ENCODE measurements around the gene OPCML. TPM values are rescaled to one million over a fixed set of nuclear protein-coding genes. Genes with fewer than 3 reads are reported as not detected.

OPCML gene
- total and polyA plus RNA-seq, 2 of the 13 experiments (the other 11 are each of a cell fraction or from before 2014, with no cell fraction given), result not detected

DNA sequence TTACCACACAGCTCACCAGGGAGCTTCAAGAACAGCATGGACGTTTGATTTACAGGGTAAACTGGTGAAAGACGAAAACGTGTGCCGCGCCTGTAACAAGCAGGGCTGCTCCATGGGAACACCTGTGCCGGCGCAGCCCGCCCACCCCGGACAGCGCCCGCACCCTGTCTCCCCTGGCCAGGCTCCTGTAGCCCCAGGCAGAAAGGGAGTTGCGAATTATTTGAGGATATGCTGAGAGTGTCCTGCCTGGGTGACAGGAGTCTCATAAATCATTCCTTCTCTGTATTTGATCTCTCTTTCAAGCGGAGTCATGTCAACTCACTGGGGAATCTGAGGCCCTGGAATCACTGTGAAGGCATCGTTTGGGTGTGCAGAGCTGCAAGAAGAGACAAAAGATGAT lies 804.3 kb downstream of the OPCML start:
- DNase-seq (ENCODE audit: low spot score), result no peak
- in situ Hi-C loops (cut with HindIII; ENCODE audit: extremely low pct_ligation_motif_present, low pct_unique_long_range_greater_than_20kb), result no loop called here
- ChIA-PET CTCF (ENCODE audit: low intra/inter-chr PET ratio, low total read pairs) (no interaction called here), POLR2A (no interaction called here)
- Histone ChIP-seq H3K79me2 (ENCODE audit: insufficient read depth, low read length) (no peaks in the 10 kb centered on the region), H3K9me3 (ENCODE audit: low read length) (peaks cover 84% of the 10 kb centered on the region), H2AFZ (ENCODE audit: low read length) (no peak overlapping the region), H3K4me2 (ENCODE audit: low read depth, low read length) (no peak overlapping the region), H3K9ac (ENCODE audit: insufficient read depth, low read depth, low read length) (no peak overlapping the region), H3K36me3 (replicated peaks in 1 of 2; ENCODE audit: control insufficient read depth in 1 of 2, insufficient read depth in 2 of 2, low read length in 2 of 2) (no peaks in the 10 kb centered on the region), H3K27me3 (ENCODE audit: control insufficient read depth in 1 of 2, insufficient read depth in 2 of 2, low read length in 2 of 2) (no peaks in the 10 kb centered on the region), H3K27ac (ENCODE audit: extremely low read length, insufficient read depth, low read length) (no peak overlapping the region), H4K20me1 (ENCODE audit: insufficient read depth, low read length) (no peaks in the 10 kb centered on the region), H3K4me3 (replicated peaks in 1 of 3; ENCODE audit: insufficient read depth in 1 of 3, low read depth in 2 of 3, low read length in 3 of 3) (no peak overlapping the region), H3K4me1 (ENCODE audit: insufficient read depth, low read length) (no peaks in the 10 kb centered on the region)
- TF ChIP-seq ZNF530 (CRISPR knock-in tag; IDR thresholded peaks at IDR 0.05; ENCODE audit: low read depth), result no peak
- TF ChIP-seq ZBTB20 (CRISPR knock-in tag; IDR thresholded peaks at IDR 0.05; ENCODE audit: borderline replicate concordance, low read depth), result no peak
- TF ChIP-seq TAF1 (CRISPR knock-in tag; IDR thresholded peaks at IDR 0.05), result no peak
- TF ChIP-seq PHF8 (CRISPR knock-in tag; IDR thresholded peaks at IDR 0.05), result no peak
- TF ChIP-seq, protein P1, sequence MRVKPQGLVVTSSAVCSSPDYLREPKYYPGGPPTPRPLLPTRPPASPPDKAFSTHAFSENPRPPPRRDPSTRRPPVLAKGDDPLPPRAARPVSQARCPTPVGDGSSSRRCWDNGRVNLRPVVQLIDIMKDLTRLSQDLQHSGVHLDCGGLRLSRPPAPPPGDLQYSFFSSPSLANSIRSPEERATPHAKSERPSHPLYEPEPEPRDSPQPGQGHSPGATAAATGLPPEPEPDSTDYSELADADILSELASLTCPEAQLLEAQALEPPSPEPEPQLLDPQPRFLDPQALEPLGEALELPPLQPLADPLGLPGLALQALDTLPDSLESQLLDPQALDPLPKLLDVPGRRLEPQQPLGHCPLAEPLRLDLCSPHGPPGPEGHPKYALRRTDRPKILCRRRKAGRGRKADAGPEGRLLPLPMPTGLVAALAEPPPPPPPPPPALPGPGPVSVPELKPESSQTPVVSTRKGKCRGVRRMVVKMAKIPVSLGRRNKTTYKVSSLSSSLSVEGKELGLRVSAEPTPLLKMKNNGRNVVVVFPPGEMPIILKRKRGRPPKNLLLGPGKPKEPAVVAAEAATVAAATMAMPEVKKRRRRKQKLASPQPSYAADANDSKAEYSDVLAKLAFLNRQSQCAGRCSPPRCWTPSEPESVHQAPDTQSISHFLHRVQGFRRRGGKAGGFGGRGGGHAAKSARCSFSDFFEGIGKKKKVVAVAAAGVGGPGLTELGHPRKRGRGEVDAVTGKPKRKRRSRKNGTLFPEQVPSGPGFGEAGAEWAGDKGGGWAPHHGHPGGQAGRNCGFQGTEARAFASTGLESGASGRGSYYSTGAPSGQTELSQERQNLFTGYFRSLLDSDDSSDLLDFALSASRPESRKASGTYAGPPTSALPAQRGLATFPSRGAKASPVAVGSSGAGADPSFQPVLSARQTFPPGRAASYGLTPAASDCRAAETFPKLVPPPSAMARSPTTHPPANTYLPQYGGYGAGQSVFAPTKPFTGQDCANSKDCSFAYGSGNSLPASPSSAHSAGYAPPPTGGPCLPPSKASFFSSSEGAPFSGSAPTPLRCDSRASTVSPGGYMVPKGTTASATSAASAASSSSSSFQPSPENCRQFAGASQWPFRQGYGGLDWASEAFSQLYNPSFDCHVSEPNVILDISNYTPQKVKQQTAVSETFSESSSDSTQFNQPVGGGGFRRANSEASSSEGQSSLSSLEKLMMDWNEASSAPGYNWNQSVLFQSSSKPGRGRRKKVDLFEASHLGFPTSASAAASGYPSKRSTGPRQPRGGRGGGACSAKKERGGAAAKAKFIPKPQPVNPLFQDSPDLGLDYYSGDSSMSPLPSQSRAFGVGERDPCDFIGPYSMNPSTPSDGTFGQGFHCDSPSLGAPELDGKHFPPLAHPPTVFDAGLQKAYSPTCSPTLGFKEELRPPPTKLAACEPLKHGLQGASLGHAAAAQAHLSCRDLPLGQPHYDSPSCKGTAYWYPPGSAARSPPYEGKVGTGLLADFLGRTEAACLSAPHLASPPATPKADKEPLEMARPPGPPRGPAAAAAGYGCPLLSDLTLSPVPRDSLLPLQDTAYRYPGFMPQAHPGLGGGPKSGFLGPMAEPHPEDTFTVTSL (CRISPR knock-in tag; IDR thresholded peaks at IDR 0.05; ENCODE audit: borderline replicate concordance), result no peak
- no peak for TF ChIP-seq ZNF563 (CRISPR knock-in tag; IDR thresholded peaks at IDR 0.05)
- TF ChIP-seq SOX5 (CRISPR knock-in tag; IDR thresholded peaks at IDR 0.05; ENCODE audit: borderline replicate concordance), result no peak
- no peak for TF ChIP-seq ARHGAP35 (CRISPR knock-in tag; IDR thresholded peaks at IDR 0.05; ENCODE audit: borderline replicate concordance)
- no TSS peak for BruUV-seq (replicated peaks)
- ATAC-seq, result no peak
- 21% methylated on average over 6 of the region's 14 CpGs for WGBS (ENCODE audit: low lambda C conversion rate)
- FAIRE-seq, result no peak
- intact Hi-C loops (cut with micrococcal nuclease; ENCODE audit: unreplicated experiment), result no loop called here

Data from HepG2 (cell line).